Measurements from ENCODE around the gene RHBDD3.

Gene RHBDD3

GRCh38 chr22:29216011-29216872 lies 51.5 kb downstream of the RHBDD3 start:
- DNase-seq, result no peak

DNA sequence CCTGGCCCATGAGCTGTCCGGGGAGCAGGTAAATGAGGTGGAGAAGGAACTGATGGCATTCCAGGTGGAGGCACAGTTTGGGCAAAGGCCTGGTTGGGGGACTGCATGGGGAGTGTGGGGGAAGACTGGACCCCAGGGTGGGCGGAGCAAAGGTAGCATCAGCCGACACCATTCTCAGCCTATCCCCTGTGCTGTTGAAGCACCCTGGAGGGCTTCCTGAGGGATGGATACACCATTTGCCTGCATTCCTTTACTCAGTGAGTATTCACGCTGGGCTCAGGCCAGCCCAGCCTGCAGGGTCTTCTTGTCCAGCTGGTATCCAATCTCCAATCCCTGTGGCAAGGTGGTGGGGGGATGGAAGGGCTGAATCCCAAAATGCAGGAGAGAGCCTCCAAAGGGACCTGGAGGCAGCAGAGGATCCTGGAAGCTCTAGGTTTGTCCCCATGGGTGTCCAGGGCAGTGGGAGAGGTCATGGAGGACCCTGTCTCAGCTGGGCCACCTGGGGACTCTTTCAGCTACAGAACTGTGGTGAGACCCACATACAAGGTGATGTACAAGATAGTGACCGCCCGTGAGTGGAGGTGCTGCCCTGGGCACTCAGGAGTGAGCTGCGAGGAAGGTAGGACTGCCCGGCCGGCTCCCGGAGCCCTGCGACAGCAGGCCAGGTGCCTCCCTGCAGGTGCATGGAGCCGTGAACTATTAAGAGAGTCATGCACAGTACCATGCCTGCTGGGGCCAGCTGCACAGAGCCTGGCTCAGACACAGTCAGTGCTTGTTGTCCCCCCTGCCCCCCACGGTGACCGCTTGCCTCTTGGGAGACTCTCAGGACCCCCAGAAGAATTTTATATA lies 52.5 kb downstream of the RHBDD3 start:
- no peak for DNase-seq

DNA sequence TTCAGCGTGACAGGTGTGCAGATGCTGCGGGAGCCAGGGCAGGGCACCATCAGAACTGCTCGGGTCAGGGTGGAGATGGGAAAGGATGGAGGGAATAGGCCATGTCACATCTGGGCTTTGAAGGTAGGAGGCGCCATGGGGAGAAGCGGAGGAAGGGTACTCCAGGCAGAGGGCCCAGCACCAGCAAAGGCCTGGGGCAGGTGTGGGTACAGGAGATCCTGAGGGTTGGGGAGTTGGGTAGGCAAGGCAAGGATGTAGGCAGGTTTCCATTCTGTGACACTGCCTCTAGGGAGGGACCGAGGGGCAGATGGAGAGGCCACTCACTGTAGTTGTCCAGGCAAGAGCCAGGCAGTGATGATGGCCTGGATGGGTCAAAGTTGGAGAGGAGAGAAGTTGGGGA lies 53.5 kb downstream of the RHBDD3 start:
- DNase-seq, result no peak

GRCh38 chr22:29213493-29213892 lies 54.3 kb downstream of the RHBDD3 start:
- no peak for DNase-seq

- DNase-seq, result no peak
These were observed 55.0 kb downstream of the RHBDD3 start for GRCh38 chr22:29212743-29213142.

- DNase-seq, result no peak
These were observed 56.3 kb downstream of the RHBDD3 start for GRCh38 chr22:29211466-29211865.

GRCh38 chr22:29211066-29211465 lies 56.7 kb downstream of the RHBDD3 start:
- DNase-seq, result no peak

Data from CD4-positive, alpha-beta T cell treated with Interferon alpha-2 for 1 hour (primary cell).